K562 (cell line): ENCODE data around the gene JHY. TPM values are rescaled to one million over a fixed set of nuclear protein-coding genes. Genes with fewer than 3 reads are reported as not detected.

ENCODE experiments used
- ATAC-seq: fragments of 200-7000 bp; cut with Tn5 transposase; 3 replicates; pipeline ENCODE4 v1.9.1; 2020; ENCODE audit warnings: moderate library complexity
- BruUV-seq: library from RNA; stranded (reverse); fragments of 400-500 nt; replicated peaks from 2 replicates; lab custom pipeline; 2021; lab: Mats Ljungman, UMichigan
- CTCF ChIA-PET: fragments of 300-600 bp; formaldehyde crosslinking; extraction: SDS; loops from one replicate; lab custom pipeline; 2021; ENCODE audit warnings: low intra/inter-chr PET ratio; lab: Yijun Ruan, JAX
- POLR2A ChIA-PET: fragments of 300-600, 350-650 bp; sonication (Branson Sonifier 250); formaldehyde crosslinking; extraction: SDS; loops from one replicate; lab custom pipeline; 2021; ENCODE audit warnings: antibody characterized with exemption, inconsistent platforms; lab: Yijun Ruan, JAX
- DNase-seq, 4 experiments: peaks; one replicate each; pipeline versions ENCODE4 v3.0.0 to v3.0.0-alpha.2; 2011 to 2018; ENCODE audit warnings: low spot score in 3 of 4, mixed read lengths in 3 of 4; ENCODE audit errors: extremely low read depth in 1 of 4
- FAIRE-seq: peaks from 2 replicates; lab custom pipeline; 2011; peaks lifted over from hg19 to GRCh38; lab: Jason Lieb, UNC
- H2AFZ ChIP-seq: 2 replicates; pipeline ENCODE4 v1.6.0; 2011; ENCODE audit warnings: low read depth, low read length, control low read depth, inconsistent platforms
- H3K27ac ChIP-seq: fragments of 200-600 bp; 3 replicates; pipeline ENCODE4 v1.8.0; 2011; ENCODE audit warnings: low read depth, mild to moderate bottlenecking, control low read depth, inconsistent platforms, low read length, moderate library complexity, mixed read lengths; ENCODE audit errors: extremely low read depth
- H3K27me3 ChIP-seq, 2 experiments: fragments of 300-600 bp in 1 of 2; 2 replicates in 1 of 2; 3 replicates in 1 of 2; pipeline versions ENCODE4 v1.6.0 to v1.8.0; 2011; ENCODE audit warnings: inconsistent platforms in 2 of 2, low read length in 2 of 2, mild to moderate bottlenecking in 1 of 2, mixed read lengths in 1 of 2, moderate library complexity in 1 of 2; ENCODE audit not compliant: control insufficient read depth in 2 of 2, insufficient read depth in 2 of 2
- H3K36me3 ChIP-seq: fragments of 300-600 bp; 3 replicates; pipeline ENCODE4 v1.8.0; 2011; ENCODE audit warnings: mild to moderate bottlenecking, low read length, inconsistent platforms; ENCODE audit not compliant: control insufficient read depth, insufficient read depth
- H3K4me1 ChIP-seq, 2 experiments: fragments of 200-600 bp in 1 of 2; replicated peaks in 1 of 2; 2 replicates in 1 of 2; 3 replicates in 1 of 2; pipeline versions ENCODE4 v1.5.1 to v1.8.0; 2011; ENCODE audit warnings: inconsistent platforms in 2 of 2, low read length in 2 of 2, mild to moderate bottlenecking in 1 of 2, mixed read lengths in 1 of 2, moderate library complexity in 1 of 2; ENCODE audit not compliant: control insufficient read depth in 2 of 2, insufficient read depth in 2 of 2
- H3K4me2 ChIP-seq: 2 replicates; pipeline ENCODE4 v1.6.1; 2011; ENCODE audit warnings: low read length, control low read depth, inconsistent platforms, mixed read lengths; ENCODE audit not compliant: insufficient read depth
- H3K4me3 ChIP-seq: fragments of 200-600 bp; sonication (generic), shearing (Covaris generic); 2 replicates; pipeline ENCODE4 v1.5.1; 2016; ENCODE audit warnings: control low read depth, inconsistent platforms
- H3K79me2 ChIP-seq: fragments of 200-600 bp; 3 replicates; pipeline ENCODE4 v1.8.0; 2011; ENCODE audit warnings: low read length, inconsistent platforms; ENCODE audit not compliant: control insufficient read depth, insufficient read depth
- H3K9ac ChIP-seq, 2 experiments: 2 replicates each; pipeline versions ENCODE4 v1.6.0 to v1.6.1; 2011; ENCODE audit warnings: low read depth in 2 of 2, low read length in 2 of 2, control low read depth in 1 of 2, inconsistent platforms in 1 of 2, mild to moderate bottlenecking in 1 of 2, mixed read lengths in 1 of 2; ENCODE audit not compliant: insufficient read depth in 1 of 2
- H3K9me1 ChIP-seq: one replicate; pipeline ENCODE4 v1.6.0; 2011; ENCODE audit warnings: inconsistent platforms, mild to moderate bottlenecking, low read length, moderate library complexity; ENCODE audit not compliant: control insufficient read depth, insufficient read depth
- H3K9me3 ChIP-seq: replicated peaks from 2 replicates; pipeline ENCODE4 v1.5.1; 2011; ENCODE audit warnings: low read depth, low read length, inconsistent platforms; ENCODE audit not compliant: control insufficient read depth, insufficient read depth
- H4K20me1 ChIP-seq: replicated peaks from 2 replicates; pipeline ENCODE4 v1.6.1; 2011; ENCODE audit warnings: low read length, inconsistent platforms, mixed read lengths; ENCODE audit not compliant: control insufficient read depth, insufficient read depth
- E2F3 ChIP-seq: fragments of 250-450 bp; sonication (Bioruptor Pico); IDR thresholded peaks from 2 replicates; pipeline ENCODE4 v1.4.0; 2020; ENCODE audit warnings: mild to moderate bottlenecking
- EHMT2 ChIP-seq: fragments of 450-650 bp; IDR thresholded peaks from 2 replicates; pipeline ENCODE4 v1.6.1; 2018; ENCODE audit warnings: antibody characterized with exemption
- FOXK2 ChIP-seq, 2 experiments: fragments of 450-650 bp; IDR thresholded peaks in 1 of 2; conservative IDR thresholded peaks in 1 of 2; 2 replicates each; pipeline ENCODE4 v1.6.1; 2016; ENCODE audit warnings: low read depth in 2 of 2, mild to moderate bottlenecking in 1 of 2
- GATAD2A ChIP-seq: fragments of 450-650 bp; IDR thresholded peaks from 2 replicates; pipeline ENCODE4 v1.6.1; 2017
- JUN ChIP-seq, 2 experiments: sonication (generic) in 1 of 2; formaldehyde crosslinking in 1 of 2; IDR thresholded peaks; 2 replicates each; pipeline versions ENCODE4 v1.6.1 to v1.8.0; 2012 to 2022; ENCODE audit warnings: borderline replicate concordance in 2 of 2, mild to moderate bottlenecking in 2 of 2, improper control_type of control experiment in 1 of 2, low read depth in 1 of 2, low read length in 1 of 2, missing genetic modification reagents in 1 of 2
- KLF1 ChIP-seq: fragments of 450-650 bp; IDR thresholded peaks from 2 replicates; pipeline ENCODE4 v1.6.1; 2016; ENCODE audit warnings: missing genetic modification characterization, missing compliant biosample characterization
- MEIS2 ChIP-seq: fragments of 450-650 bp; IDR thresholded peaks from 2 replicates; pipeline ENCODE4 v1.6.1; 2014; ENCODE audit warnings: mild to moderate bottlenecking; ENCODE audit not compliant: partially characterized antibody
- TAF1 ChIP-seq: IDR thresholded peaks from 2 replicates; pipeline ENCODE4 v1.6.1; 2011; ENCODE audit warnings: mild to moderate bottlenecking, low read length, moderate library complexity; ENCODE audit not compliant: insufficient read depth, control insufficient read depth, severe bottlenecking; ENCODE audit errors: extremely low read depth
- ZNF133 ChIP-seq: fragments of 250-450 bp; sonication (Bioruptor Pico); IDR thresholded peaks from 2 replicates; pipeline ENCODE4 v1.4.0; 2020; ENCODE audit warnings: mild to moderate bottlenecking
- ZNF239 ChIP-seq: fragments of 250-450 bp; sonication (Bioruptor Pico); IDR thresholded peaks from 2 replicates; pipeline ENCODE4 v1.4.0; 2020; ENCODE audit warnings: mild to moderate bottlenecking
- ZNF408 ChIP-seq: fragments of 250-450 bp; sonication (Bioruptor Pico); IDR thresholded peaks from 2 replicates; pipeline ENCODE4 v1.4.0; 2020; ENCODE audit warnings: low read depth, mild to moderate bottlenecking, moderate library complexity
- ZNF445 ChIP-seq: fragments of 250-450 bp; sonication (Bioruptor Pico); IDR thresholded peaks from 2 replicates; pipeline ENCODE4 v1.4.0; 2020; ENCODE audit warnings: low read depth, mild to moderate bottlenecking, moderate library complexity
- ZNF77 ChIP-seq: fragments of 250-450 bp; sonication (Bioruptor Pico); IDR thresholded peaks from 2 replicates; pipeline ENCODE4 v1.5.0; 2020
- WGBS: fragments of 100-300 bp; shearing (Covaris generic); methylation state at CpG from one replicate; pipeline ENCODE4 v1.1.6; 2016; ENCODE audit warnings: low coverage, mixed read lengths; ENCODE audit not compliant: insufficient coverage; ENCODE audit errors: missing lambda C conversion rate; 5-methylcytosine and 5-hydroxymethylcytosine counted together
- in situ Hi-C: fragments of 300-500 bp; cut with MboI; formaldehyde crosslinking; loops from 4 replicates; pipeline ENCODE4 v1.15.0; 2018; ENCODE audit warnings: inconsistent platforms, mixed read lengths
- intact Hi-C: fragments of 100-400 bp; cut with micrococcal nuclease; formaldehyde crosslinking; loops from 2 replicates; pipeline ENCODE4 v1.14.2; 2022
- polyA plus RNA-seq, 8 experiments: library from polyadenylated mRNA; depleted of rRNA in 4 of 8; stranded (reverse) in 5 of 8; unstranded in 3 of 8; fragments of >200 nt; fragmentation: Nextera tagmentation in 2 of 8; fragmentation: Illumina TruSeq in 1 of 8; extraction: Ambion mirVana in 2 of 8; extraction: Trizol in 1 of 8; gene quantifications; 2 replicates each; pipeline versions ENCODE4 v1.2.1 to v1.2.3, GENCODE V29; 2011 to 2014; ENCODE audit warnings: inconsistent platforms in 1 of 8, missing spikeins in 1 of 8
- total RNA-seq, 7 experiments: library from RNA; depleted of rRNA in 6 of 7; stranded (reverse); fragments of >200 nt in 6 of 7; fragmentation: Illumina TruSeq in 2 of 7; extraction: Trizol in 2 of 7; gene quantifications; 2 replicates each; pipeline versions ENCODE4 v1.2.1 to v1.2.3, GENCODE V29; 2011 to 2021; ENCODE audit warnings: low replicate concordance in 1 of 7
- TF ChIP-seq, protein P1 (sequence below): fragments of 450-650 bp; conservative IDR thresholded peaks from 2 replicates; pipeline ENCODE4 v1.6.1; 2016; ENCODE audit warnings: missing genetic modification characterization, low read depth, mild to moderate bottlenecking, control low read depth, missing compliant biosample characterization
- TF ChIP-seq, protein P2 (sequence below): fragments of 450-650 bp; IDR thresholded peaks from 2 replicates; pipeline ENCODE4 v1.6.1; 2017; ENCODE audit warnings: antibody characterized with exemption, mild to moderate bottlenecking
- TF ChIP-seq, protein P3 (sequence below): fragments of 250-450 bp; sonication (Bioruptor Pico); IDR thresholded peaks from 2 replicates; pipeline ENCODE4 v1.9.0; 2021; ENCODE audit warnings: mild to moderate bottlenecking

The JHY gene
- total and polyA plus RNA-seq, 9 of the 15 experiments (the other 6 are each of a cell fraction or from before 2014, with no cell fraction given), result not detected

DNA sequence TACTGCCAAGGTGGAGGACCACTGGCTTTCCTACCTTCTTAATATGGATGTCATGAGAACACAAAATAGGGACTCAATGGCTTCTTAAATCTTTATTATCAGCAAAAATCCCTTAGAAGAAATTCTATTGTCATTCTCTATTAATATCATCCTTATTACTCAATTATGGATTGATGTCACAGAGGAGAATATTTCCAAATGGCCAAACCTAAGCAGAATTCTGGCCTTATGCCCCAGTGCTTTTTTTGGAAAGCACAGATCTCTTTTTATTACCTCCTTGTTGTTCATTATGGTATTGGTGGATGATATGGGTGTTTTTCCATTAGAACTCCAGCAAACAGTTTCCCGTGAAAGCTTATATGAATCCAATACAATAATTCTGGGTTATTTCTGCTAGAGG is 34.4 kb upstream of the JHY start (continued):
- TF ChIP-seq, protein P1, sequence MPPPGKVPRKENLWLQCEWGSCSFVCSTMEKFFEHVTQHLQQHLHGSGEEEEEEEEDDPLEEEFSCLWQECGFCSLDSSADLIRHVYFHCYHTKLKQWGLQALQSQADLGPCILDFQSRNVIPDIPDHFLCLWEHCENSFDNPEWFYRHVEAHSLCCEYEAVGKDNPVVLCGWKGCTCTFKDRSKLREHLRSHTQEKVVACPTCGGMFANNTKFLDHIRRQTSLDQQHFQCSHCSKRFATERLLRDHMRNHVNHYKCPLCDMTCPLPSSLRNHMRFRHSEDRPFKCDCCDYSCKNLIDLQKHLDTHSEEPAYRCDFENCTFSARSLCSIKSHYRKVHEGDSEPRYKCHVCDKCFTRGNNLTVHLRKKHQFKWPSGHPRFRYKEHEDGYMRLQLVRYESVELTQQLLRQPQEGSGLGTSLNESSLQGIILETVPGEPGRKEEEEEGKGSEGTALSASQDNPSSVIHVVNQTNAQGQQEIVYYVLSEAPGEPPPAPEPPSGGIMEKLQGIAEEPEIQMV (tag), result no peak
- no peak for TF ChIP-seq TAF1

DNA sequence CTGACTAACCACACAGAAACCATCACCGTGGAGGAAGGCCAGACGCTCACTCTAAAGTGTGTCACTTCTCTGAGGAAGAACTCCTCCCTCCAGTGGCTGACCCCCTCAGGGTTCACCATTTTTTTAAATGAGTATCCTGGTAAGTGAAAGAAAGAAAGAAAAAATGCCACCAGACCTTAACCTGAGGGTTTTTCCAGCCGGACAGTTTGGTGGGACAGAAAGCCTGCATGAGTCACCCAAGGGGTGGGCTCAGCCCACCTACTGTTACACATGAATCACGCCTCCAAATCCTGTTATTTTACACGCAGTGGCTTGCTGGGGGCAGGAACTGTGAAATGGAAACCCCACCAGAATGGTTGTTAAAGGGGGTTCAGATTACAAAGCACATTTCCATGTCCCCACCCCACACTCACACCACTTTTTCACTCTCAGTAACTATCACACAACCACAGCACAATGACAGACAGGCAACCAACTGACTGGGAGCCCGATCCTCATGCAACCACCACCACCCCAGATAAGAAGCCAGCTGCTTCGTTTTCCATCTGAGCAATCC is 32.4 kb upstream of the JHY start:
- Histone ChIP-seq H3K4me2 (no peak overlapping the region), H3K9me1 (no peaks in the 10 kb centered on the region), H3K79me2 (no peaks in the 10 kb centered on the region)
- no peak for ATAC-seq
- 1% methylated on average over 7 of the region's 7 CpGs for WGBS
- TF ChIP-seq, protein P2, sequence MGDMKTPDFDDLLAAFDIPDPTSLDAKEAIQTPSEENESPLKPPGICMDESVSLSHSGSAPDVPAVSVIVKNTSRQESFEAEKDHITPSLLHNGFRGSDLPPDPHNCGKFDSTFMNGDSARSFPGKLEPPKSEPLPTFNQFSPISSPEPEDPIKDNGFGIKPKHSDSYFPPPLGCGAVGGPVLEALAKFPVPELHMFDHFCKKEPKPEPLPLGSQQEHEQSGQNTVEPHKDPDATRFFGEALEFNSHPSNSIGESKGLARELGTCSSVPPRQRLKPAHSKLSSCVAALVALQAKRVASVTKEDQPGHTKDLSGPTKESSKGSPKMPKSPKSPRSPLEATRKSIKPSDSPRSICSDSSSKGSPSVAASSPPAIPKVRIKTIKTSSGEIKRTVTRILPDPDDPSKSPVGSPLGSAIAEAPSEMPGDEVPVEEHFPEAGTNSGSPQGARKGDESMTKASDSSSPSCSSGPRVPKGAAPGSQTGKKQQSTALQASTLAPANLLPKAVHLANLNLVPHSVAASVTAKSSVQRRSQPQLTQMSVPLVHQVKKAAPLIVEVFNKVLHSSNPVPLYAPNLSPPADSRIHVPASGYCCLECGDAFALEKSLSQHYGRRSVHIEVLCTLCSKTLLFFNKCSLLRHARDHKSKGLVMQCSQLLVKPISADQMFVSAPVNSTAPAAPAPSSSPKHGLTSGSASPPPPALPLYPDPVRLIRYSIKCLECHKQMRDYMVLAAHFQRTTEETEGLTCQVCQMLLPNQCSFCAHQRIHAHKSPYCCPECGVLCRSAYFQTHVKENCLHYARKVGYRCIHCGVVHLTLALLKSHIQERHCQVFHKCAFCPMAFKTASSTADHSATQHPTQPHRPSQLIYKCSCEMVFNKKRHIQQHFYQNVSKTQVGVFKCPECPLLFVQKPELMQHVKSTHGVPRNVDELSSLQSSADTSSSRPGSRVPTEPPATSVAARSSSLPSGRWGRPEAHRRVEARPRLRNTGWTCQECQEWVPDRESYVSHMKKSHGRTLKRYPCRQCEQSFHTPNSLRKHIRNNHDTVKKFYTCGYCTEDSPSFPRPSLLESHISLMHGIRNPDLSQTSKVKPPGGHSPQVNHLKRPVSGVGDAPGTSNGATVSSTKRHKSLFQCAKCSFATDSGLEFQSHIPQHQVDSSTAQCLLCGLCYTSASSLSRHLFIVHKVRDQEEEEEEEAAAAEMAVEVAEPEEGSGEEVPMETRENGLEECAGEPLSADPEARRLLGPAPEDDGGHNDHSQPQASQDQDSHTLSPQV, result no peak
- TF ChIP-seq ZNF408 (CRISPR knock-in tag), result no peak
- TF ChIP-seq ZNF239 (CRISPR knock-in tag), result no peak
- TF ChIP-seq, protein P3, sequence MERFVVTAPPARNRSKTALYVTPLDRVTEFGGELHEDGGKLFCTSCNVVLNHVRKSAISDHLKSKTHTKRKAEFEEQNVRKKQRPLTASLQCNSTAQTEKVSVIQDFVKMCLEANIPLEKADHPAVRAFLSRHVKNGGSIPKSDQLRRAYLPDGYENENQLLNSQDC (CRISPR knock-in tag), result no peak
- TF ChIP-seq E2F3 (CRISPR knock-in tag), result no peak
- no peak for TF ChIP-seq KLF1 (tag)
- no peak for TF ChIP-seq FOXK2 (conservative IDR thresholded peaks at IDR 0.05 in 1 of 2, IDR thresholded peaks at IDR 0.05 in 1 of 2; ENCODE audit: low read depth in 2 of 2)
- TF ChIP-seq ZNF445 (CRISPR knock-in tag), result no peak
- no peak for TF ChIP-seq GATAD2A
- no peak for TF ChIP-seq ZNF77
- no peak for TF ChIP-seq MEIS2
- no peak for TF ChIP-seq ZNF133 (CRISPR knock-in tag)
- TF ChIP-seq EHMT2, result no peak
- TF ChIP-seq JUN (IDR thresholded peaks at IDR 0.05; ENCODE audit: borderline replicate concordance, low read depth, low read length), result no peak
- TF ChIP-seq JUN (CRISPR knock-in tag; IDR thresholded peaks at IDR 0.05; ENCODE audit: borderline replicate concordance), result no peak
- TF ChIP-seq, all 486 proteins: peak for 0
- intact Hi-C loops, result loop anchor here (5.0 kb wide), 1 partner anchor 53 kb away; no protein-coding TSS in a partner anchor
- no peaks in the 10 kb centered on the region for H3K9me3 ChIP-seq
- no peaks in the 10 kb centered on the region; the same call in 1 of the 2 replicates for H4K20me1 ChIP-seq
- H3K27ac ChIP-seq, result no peak overlapping the region
- no peak overlapping the region for H2AFZ ChIP-seq
- in situ Hi-C loops, result no loop called here
- no peak for DNase-seq
- no peak overlapping the region for H3K4me3 ChIP-seq
- H3K36me3 ChIP-seq, result no peaks in the 10 kb centered on the region
- ChIA-PET POLR2A (no interaction called here), CTCF (no interaction called here)
- no peaks in the 10 kb centered on the region for H3K4me1 ChIP-seq
- BruUV-seq, result no TSS peak
- H3K27me3 ChIP-seq, result no peaks in the 10 kb centered on the region; a peak in 2 of 5 replicates
- FAIRE-seq, result no peak
- no peak overlapping the region for H3K9ac ChIP-seq
